ENCODE measurements around the gene RPS6KA3.
"Not testable (repeated sequence)": the region's sequence is repeated elsewhere in the genome, so short reads cannot be mapped to it uniquely, and the experiment has no call there.

RPS6KA3 gene

GRCh38 chrX:20218836-20219505, 47.7 kb downstream of the RPS6KA3 start:
- no peak for DNase-seq (ENCODE audit: low read depth)

- DNase-seq (ENCODE audit: low read depth) = no peak
These were observed 48.8 kb downstream of the RPS6KA3 start for GRCh38 chrX:20217906-20218305.

- DNase-seq (ENCODE audit: low read depth) = no peak
These were observed 49.4 kb downstream of the RPS6KA3 start for GRCh38 chrX:20217271-20217670.

- DNase-seq (ENCODE audit: low read depth) = no peak
These were observed 51.1 kb downstream of the RPS6KA3 start for GRCh38 chrX:20215565-20215964.

GRCh38 chrX:20212486-20213089, 54.1 kb downstream of the RPS6KA3 start:
- no peak for DNase-seq (ENCODE audit: low read depth)

GRCh38 chrX:20211261-20211786, 55.4 kb downstream of the RPS6KA3 start:
- no peak for DNase-seq (ENCODE audit: low read depth)

- no peak for DNase-seq (ENCODE audit: low read depth)
These were observed 60.6 kb downstream of the RPS6KA3 start for GRCh38 chrX:20205927-20206708.

- DNase-seq (ENCODE audit: low read depth) = no peak
These were observed 62.4 kb downstream of the RPS6KA3 start for GRCh38 chrX:20204351-20204750.

- DNase-seq (ENCODE audit: low read depth) = no peak
These were observed 69.0 kb downstream of the RPS6KA3 start for GRCh38 chrX:20197641-20198210.

- DNase-seq (ENCODE audit: low read depth) = no peak
These were observed 77.5 kb downstream of the RPS6KA3 start for GRCh38 chrX:20189171-20189570.

- DNase-seq (ENCODE audit: low read depth) = no peak
These were observed 84.9 kb downstream of the RPS6KA3 start for GRCh38 chrX:20181598-20182329.

- no peak for DNase-seq (ENCODE audit: low read depth)
These were observed 89.6 kb downstream of the RPS6KA3 start for GRCh38 chrX:20177093-20177492.

GRCh38 chrX:20173856-20174255, 92.9 kb downstream of the RPS6KA3 start:
- no peak for DNase-seq (ENCODE audit: low read depth)

- DNase-seq (ENCODE audit: low read depth) = no peak
These were observed 93.4 kb downstream of the RPS6KA3 start for GRCh38 chrX:20173313-20173712.

GRCh38 chrX:20171887-20172286, 94.8 kb downstream of the RPS6KA3 start:
- DNase-seq (ENCODE audit: low read depth) = no peak

- not testable (repeated sequence) for DNase-seq (ENCODE audit: low read depth)
These were observed 104.2 kb downstream of the RPS6KA3 start for GRCh38 chrX:20162516-20162915.

GRCh38 chrX:20159797-20160385, 106.8 kb downstream of the RPS6KA3 start:
- DNase-seq (ENCODE audit: low read depth) = no peak

- no peak for DNase-seq (ENCODE audit: low read depth)
These were observed 115.0 kb downstream of the RPS6KA3 start for GRCh38 chrX:20151689-20152088.

GRCh38 chrX:20149326-20149725, 117.4 kb downstream of the RPS6KA3 start:
- DNase-seq (ENCODE audit: low read depth) = no peak

GRCh38 chrX:20147561-20147960, 119.1 kb downstream of the RPS6KA3 start:
- no peak for DNase-seq (ENCODE audit: low read depth)

- no peak for DNase-seq (ENCODE audit: low read depth)
These were observed 122.2 kb downstream of the RPS6KA3 start for GRCh38 chrX:20144491-20144890.

All from activated T-cell treated with anti-CD3 and anti-CD28 coated beads for 24 hours (primary cell).